Neural progenitor cell (in vitro differentiated cells): Measurements from ENCODE around the gene KIF21B. TPM values are rescaled to one million over a fixed set of nuclear protein-coding genes. Genes with fewer than 3 reads are reported as not detected.

Source experiments
- DNase-seq: peaks from one replicate; pipeline ENCODE4 v3.0.0-alpha.2; 2016; ENCODE audit warnings: low spot score
- H2AFZ ChIP-seq: fragments of 200-600 bp; sonication (generic); replicated peaks from 2 replicates; pipeline ENCODE4 v1.6.1; 2016; ENCODE audit warnings: antibody characterized with exemption
- H3F3A ChIP-seq: fragments of 200-600 bp; sonication (generic); 2 replicates; pipeline ENCODE4 v1.6.1; 2016; ENCODE audit warnings: antibody characterized with exemption, low read depth
- H3K27ac ChIP-seq: fragments of 200-600 bp; sonication (generic); 2 replicates; pipeline ENCODE4 v1.5.1; 2016; ENCODE audit warnings: mild to moderate bottlenecking
- H3K27me3 ChIP-seq: fragments of 200-600 bp; sonication (generic); 2 replicates; pipeline ENCODE4 v1.6.1; 2016; ENCODE audit warnings: mild to moderate bottlenecking, moderate library complexity
- H3K36me3 ChIP-seq: fragments of 200-600 bp; sonication (generic); 2 replicates; pipeline ENCODE4 v1.5.1; 2016
- H3K4me1 ChIP-seq: fragments of 200-600 bp; sonication (generic); 2 replicates; pipeline ENCODE4 v1.6.1; 2016; ENCODE audit warnings: mixed run types
- H3K4me2 ChIP-seq: fragments of 200-600 bp; sonication (generic); 2 replicates; pipeline ENCODE4 v1.6.1; 2016
- H3K4me3 ChIP-seq: fragments of 200-600 bp; sonication (generic); 2 replicates; pipeline ENCODE4 v1.5.1; 2016
- H3K79me2 ChIP-seq: fragments of 200-600 bp; sonication (generic); 2 replicates; pipeline ENCODE4 v1.6.1; 2016; ENCODE audit warnings: low read depth
- H3K9ac ChIP-seq: fragments of 200-600 bp; sonication (generic); 2 replicates; pipeline ENCODE4 v1.6.1; 2016
- H3K9me3 ChIP-seq: fragments of 200-600 bp; sonication (generic); 2 replicates; pipeline ENCODE4 v1.5.1; 2016; ENCODE audit warnings: low read depth
- H4K20me1 ChIP-seq: fragments of 200-600 bp; sonication (generic); 2 replicates; pipeline ENCODE4 v1.6.1; 2016; ENCODE audit warnings: low read depth
- H3K27ac Mint-ChIP-seq: 3 replicates; pipeline ENCODE4 v1.8.0; 2021; ENCODE audit warnings: mixed read lengths
- H3K27me3 Mint-ChIP-seq: 2 replicates; pipeline ENCODE4 v1.8.0; 2022; ENCODE audit warnings: low read depth, mild to moderate bottlenecking, inconsistent platforms, moderate library complexity, mixed read lengths; ENCODE audit not compliant: insufficient read depth
- H3K36me3 Mint-ChIP-seq: 3 replicates; pipeline ENCODE4 v1.8.0; 2021; ENCODE audit warnings: mixed read lengths
- H3K4me1 Mint-ChIP-seq: 3 replicates; pipeline ENCODE4 v1.8.0; 2021; ENCODE audit warnings: mixed read lengths
- H3K4me3 Mint-ChIP-seq: 3 replicates; pipeline ENCODE4 v1.8.0; 2021; ENCODE audit warnings: mild to moderate bottlenecking, moderate library complexity, mixed read lengths
- H3K9me3 Mint-ChIP-seq: 3 replicates; pipeline ENCODE4 v1.8.0; 2020; ENCODE audit warnings: mixed read lengths
- CTCF ChIP-seq: fragments of 200-600 bp; sonication (generic); IDR thresholded peaks from 2 replicates; pipeline ENCODE4 v1.5.1; 2017; ENCODE audit warnings: antibody characterized with exemption, mild to moderate bottlenecking
- EZH2 ChIP-seq: fragments of 200-600 bp; sonication (generic); IDR thresholded peaks from 2 replicates; pipeline ENCODE4 v1.6.1; 2017; ENCODE audit warnings: antibody characterized with exemption, mild to moderate bottlenecking, moderate library complexity
- EZH2phosphoT487 ChIP-seq: fragments of 200-600 bp; sonication (generic); IDR thresholded peaks from 2 replicates; pipeline ENCODE4 v1.6.1; 2017; ENCODE audit warnings: antibody characterized with exemption
- total RNA-seq: library from RNA; depleted of rRNA; stranded (reverse); fragments of >200 nt; gene quantifications from 2 replicates; pipeline ENCODE4 v1.2.3, GENCODE V29; 2015; ENCODE audit warnings: low replicate concordance

Gene KIF21B
- total RNA-seq, 1 donor from 2014 or later: 6.4 TPM

- H3K4me3 ChIP-seq: no peak overlapping the region
- peaks cover 8% of the 10 kb centered on the region for H3K4me1 ChIP-seq
- Mint-ChIP-seq H3K36me3 (no peaks in the 10 kb centered on the region), H3K27me3 (peaks cover 20% of the 10 kb centered on the region), H3K9me3 (no peaks in the 10 kb centered on the region), H3K4me3 (no peak overlapping the region), H3K27ac (peak overlapping the region; percentile 9), H3K4me1 (peaks cover 29% of the 10 kb centered on the region)
- H3K9me3 ChIP-seq: no peaks in the 10 kb centered on the region
- no peak overlapping the region for H3K9ac ChIP-seq
- no peaks in the 10 kb centered on the region for H3K79me2 ChIP-seq
- peak overlapping the region; percentile 24 for H3K4me2 ChIP-seq
- no peak overlapping the region for H2AFZ ChIP-seq
- TF ChIP-seq EZH2phosphoT487 (no peak), CTCF (no peak), EZH2 (no peak)
- no peaks in the 10 kb centered on the region for H3F3A ChIP-seq
- DNase-seq: peak; percentile 38
- no peaks in the 10 kb centered on the region for H4K20me1 ChIP-seq
- no peaks in the 10 kb centered on the region for H3K36me3 ChIP-seq
- H3K27me3 ChIP-seq: no peaks in the 10 kb centered on the region
- no peak overlapping the region for H3K27ac ChIP-seq
Observed at GRCh38 chr1:201069636-201070035, 46.1 kb upstream of the KIF21B start.

GRCh38 chr1:201068976-201069375 lies 45.5 kb upstream of the KIF21B start:
- Mint-ChIP-seq H3K27ac (peak overlapping the region; percentile 81), H3K27me3 (peaks cover 25% of the 10 kb centered on the region), H3K9me3 (no peaks in the 10 kb centered on the region), H3K4me3 (no peak overlapping the region), H3K4me1 (peaks cover 33% of the 10 kb centered on the region), H3K36me3 (no peaks in the 10 kb centered on the region)
- Histone ChIP-seq H3K4me3 (no peak overlapping the region), H3K4me1 (peaks cover 8% of the 10 kb centered on the region), H3K36me3 (no peaks in the 10 kb centered on the region), H2AFZ (peak overlapping the region; percentile 79), H3K79me2 (no peaks in the 10 kb centered on the region), H3K9ac (no peak overlapping the region), H3K9me3 (no peaks in the 10 kb centered on the region), H3F3A (no peaks in the 10 kb centered on the region), H3K27me3 (no peaks in the 10 kb centered on the region), H3K27ac (no peak overlapping the region), H3K4me2 (peak overlapping the region; percentile 24), H4K20me1 (no peaks in the 10 kb centered on the region)
- TF ChIP-seq EZH2 (no peak), EZH2phosphoT487 (no peak), CTCF (no peak)
- DNase-seq: no peak

- Histone ChIP-seq H3F3A (no peaks in the 10 kb centered on the region), H3K4me3 (no peak overlapping the region), H3K36me3 (no peaks in the 10 kb centered on the region), H3K4me2 (no peak overlapping the region), H4K20me1 (no peaks in the 10 kb centered on the region), H3K4me1 (peaks cover 19% of the 10 kb centered on the region), H3K9me3 (no peaks in the 10 kb centered on the region), H3K79me2 (no peaks in the 10 kb centered on the region), H3K27me3 (no peaks in the 10 kb centered on the region), H3K27ac (no peak overlapping the region), H2AFZ (no peak overlapping the region), H3K9ac (no peak overlapping the region)
- no peak for TF ChIP-seq EZH2phosphoT487
- no peak for TF ChIP-seq CTCF
- TF ChIP-seq EZH2: no peak
- Mint-ChIP-seq H3K9me3 (no peaks in the 10 kb centered on the region), H3K27ac (no peak overlapping the region), H3K4me3 (no peak overlapping the region), H3K4me1 (peaks cover 43% of the 10 kb centered on the region), H3K27me3 (peaks cover 19% of the 10 kb centered on the region), H3K36me3 (no peaks in the 10 kb centered on the region)
- DNase-seq: no peak
Observed at GRCh38 chr1:201066986-201067385, 43.5 kb upstream of the KIF21B start.
